Stimulated activated effector memory CD8-positive, alpha-beta T cell treated with anti-CD3 and anti-CD28 coated beads, Interleukin-12 subunit alpha, Interleukin-12 subunit beta, amount 100 ng/mL, for 72 hours (primary cell): ENCODE measurements around the gene FCHSD2.
"Not testable (repeated sequence)": the region's sequence is repeated elsewhere in the genome, so short reads cannot be mapped to it uniquely, and the experiment has no call there.

Source experiments
- ATAC-seq: fragments of 150-1000 bp; cut with Tn5 transposase; 2 replicates; pipeline ENCODE4 v1.10.0; 2021
- DNase-seq, 2 donors: peaks; one replicate each; pipeline ENCODE4 v3.0.0; 2021 to 2022; ENCODE audit warnings: low spot score in 2 of 2
- H3K27ac Mint-ChIP-seq: one replicate; pipeline ENCODE4 v1.8.0; 2022; ENCODE audit warnings: mild to moderate bottlenecking, mixed read lengths
- H3K36me3 Mint-ChIP-seq: one replicate; pipeline ENCODE4 v1.8.0; 2022; ENCODE audit warnings: mild to moderate bottlenecking, mixed read lengths
- H3K4me1 Mint-ChIP-seq: one replicate; pipeline ENCODE4 v1.8.0; 2022; ENCODE audit warnings: mixed read lengths
- H3K4me3 Mint-ChIP-seq: one replicate; pipeline ENCODE4 v1.8.0; 2022; ENCODE audit warnings: mild to moderate bottlenecking, mixed read lengths
- H3K9me3 Mint-ChIP-seq: one replicate; pipeline ENCODE4 v1.8.0; 2022; ENCODE audit warnings: mixed read lengths

The FCHSD2 gene

DNA sequence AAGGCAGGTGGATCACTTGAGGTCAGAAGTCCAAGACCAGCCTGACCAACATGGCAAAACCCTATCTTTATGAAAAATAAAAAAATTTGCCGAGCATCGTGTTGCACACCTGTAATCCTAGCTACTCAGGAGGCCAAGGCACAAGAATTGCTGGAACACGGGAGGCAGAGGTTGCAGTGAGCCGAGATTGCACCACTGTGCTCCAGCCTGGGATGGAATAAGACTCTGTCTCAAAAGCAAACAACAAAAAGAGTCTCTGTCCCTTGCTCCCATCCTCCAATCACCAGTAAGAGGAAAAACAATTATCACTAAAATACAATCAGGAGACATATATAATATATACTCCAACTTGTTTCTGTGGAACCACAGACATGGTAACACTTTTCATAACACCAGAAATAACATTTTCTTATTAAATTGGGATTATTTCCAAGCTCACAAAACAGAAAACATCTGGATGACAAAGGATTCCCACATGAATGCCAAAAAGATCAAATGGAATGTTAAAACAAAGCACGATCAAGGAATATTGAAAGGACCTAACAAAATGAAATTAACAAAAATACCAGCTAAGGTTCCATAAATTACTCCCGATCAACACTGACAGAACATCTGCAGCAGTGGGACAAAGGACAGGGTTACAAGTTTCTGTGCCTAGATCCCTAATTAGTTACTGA lies 15.2 kb downstream of the FCHSD2 start:
- ATAC-seq = no peak
- H3K36me3 Mint-ChIP-seq = peaks cover 83% of the 10 kb centered on the region
- H3K4me1 Mint-ChIP-seq = no peaks in the 10 kb centered on the region

DNA sequence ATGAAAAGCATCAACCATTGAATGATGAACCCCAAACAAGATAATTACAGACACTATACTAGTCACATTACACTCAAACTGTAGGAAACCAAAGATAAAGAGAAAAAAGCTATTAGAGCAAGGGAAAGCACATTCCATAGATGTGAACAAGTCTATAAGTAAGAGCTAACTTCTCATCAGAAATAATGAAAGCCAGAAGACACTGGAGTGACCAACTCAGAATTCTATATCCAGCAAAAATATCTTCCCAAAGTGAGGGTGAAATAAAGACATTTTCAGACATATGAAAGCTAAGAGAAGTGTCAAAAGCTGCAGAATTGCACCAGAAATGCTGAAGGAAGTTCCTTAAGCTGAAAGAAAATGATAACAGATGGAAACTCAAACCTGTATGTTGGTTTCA lies 17.3 kb downstream of the FCHSD2 start:
- DNase-seq (no peak), ATAC-seq (no peak)
- H3K27ac Mint-ChIP-seq = no peak overlapping the region
- H3K4me3 Mint-ChIP-seq = no peak overlapping the region
- H3K9me3 Mint-ChIP-seq = peaks cover 4% of the 10 kb centered on the region
- peaks cover 61% of the 10 kb centered on the region for H3K36me3 Mint-ChIP-seq
- H3K4me1 Mint-ChIP-seq = peaks cover 6% of the 10 kb centered on the region

More for the DNA sequence above, 15.2 kb downstream of the FCHSD2 start:
- Mint-ChIP-seq H3K9me3 (peaks cover 4% of the 10 kb centered on the region), H3K4me3 (no peak overlapping the region), H3K27ac (no peak overlapping the region)
- DNase-seq = no peak

DNA sequence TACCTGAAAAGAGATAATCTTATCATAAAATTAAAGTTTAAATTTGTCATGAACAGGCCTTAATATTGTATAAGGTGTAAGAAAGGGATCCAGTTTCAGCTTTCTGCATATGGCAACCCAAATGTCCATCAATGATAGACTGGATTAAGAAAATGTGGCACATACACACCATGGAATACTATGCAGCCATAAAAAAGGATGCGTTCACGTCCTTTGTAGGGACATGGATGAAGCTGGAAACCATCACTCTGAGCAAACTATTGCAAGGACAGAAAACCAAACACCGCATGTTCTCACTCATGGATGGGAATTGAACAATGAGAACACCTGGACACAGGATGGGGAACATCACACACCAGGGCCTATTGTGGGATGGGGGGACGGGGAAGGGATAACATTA lies 18.2 kb downstream of the FCHSD2 start:
- not testable (repeated sequence) for H3K4me3 Mint-ChIP-seq, H3K4me1 Mint-ChIP-seq, ATAC-seq, H3K27ac Mint-ChIP-seq, DNase-seq, H3K9me3 Mint-ChIP-seq
- peaks cover 57% of the 10 kb centered on the region for H3K36me3 Mint-ChIP-seq

DNA sequence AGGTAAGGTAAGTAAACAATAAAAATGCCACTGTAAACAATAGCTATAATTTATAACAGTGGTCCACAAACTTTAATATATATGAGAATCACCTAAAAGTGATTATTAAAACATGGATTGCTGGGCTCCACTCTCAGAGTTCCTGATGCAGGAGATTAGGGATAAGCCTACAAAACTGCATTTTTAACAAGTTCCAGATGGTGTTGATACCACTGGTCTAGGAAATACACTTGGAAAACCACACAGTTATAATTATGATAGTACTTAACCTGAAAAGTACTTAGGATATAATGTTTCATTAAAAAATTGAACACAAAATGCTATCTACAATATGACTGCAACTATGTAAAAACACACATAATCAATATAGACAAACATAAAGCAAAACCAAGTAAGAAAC lies 20.4 kb downstream of the FCHSD2 start:
- DNase-seq = no peak
- H3K36me3 Mint-ChIP-seq = peaks cover 38% of the 10 kb centered on the region
- H3K4me1 Mint-ChIP-seq = peaks cover 6% of the 10 kb centered on the region

DNA sequence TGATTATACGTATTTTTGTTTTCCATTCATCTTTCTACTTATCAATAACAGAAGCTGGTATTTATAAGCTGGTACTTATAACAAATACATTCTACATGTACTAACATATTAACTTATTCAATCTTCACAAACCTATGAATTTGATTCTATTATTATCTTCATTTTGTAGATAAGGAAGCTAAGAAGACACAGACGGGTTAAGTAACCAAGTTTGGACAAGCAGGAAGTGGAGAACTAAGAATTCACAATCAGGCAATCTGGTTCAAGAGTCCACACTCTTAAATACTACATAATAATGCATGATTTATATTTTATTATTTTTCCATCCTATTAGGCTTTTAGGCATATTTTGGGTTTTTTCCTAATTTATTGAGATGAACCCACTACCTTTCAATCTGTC lies 25.0 kb downstream of the FCHSD2 start:
- Mint-ChIP-seq H3K9me3 (no peaks in the 10 kb centered on the region), H3K27ac (no peak overlapping the region), H3K36me3 (peaks cover 5% of the 10 kb centered on the region), H3K4me1 (peaks cover 14% of the 10 kb centered on the region), H3K4me3 (no peak overlapping the region)
- no peak for DNase-seq
- ATAC-seq = no peak

More for the DNA sequence above, 20.4 kb downstream of the FCHSD2 start:
- ATAC-seq = no peak
- H3K4me3 Mint-ChIP-seq = no peak overlapping the region
- H3K9me3 Mint-ChIP-seq = peaks cover 4% of the 10 kb centered on the region
- no peak overlapping the region for H3K27ac Mint-ChIP-seq

DNA sequence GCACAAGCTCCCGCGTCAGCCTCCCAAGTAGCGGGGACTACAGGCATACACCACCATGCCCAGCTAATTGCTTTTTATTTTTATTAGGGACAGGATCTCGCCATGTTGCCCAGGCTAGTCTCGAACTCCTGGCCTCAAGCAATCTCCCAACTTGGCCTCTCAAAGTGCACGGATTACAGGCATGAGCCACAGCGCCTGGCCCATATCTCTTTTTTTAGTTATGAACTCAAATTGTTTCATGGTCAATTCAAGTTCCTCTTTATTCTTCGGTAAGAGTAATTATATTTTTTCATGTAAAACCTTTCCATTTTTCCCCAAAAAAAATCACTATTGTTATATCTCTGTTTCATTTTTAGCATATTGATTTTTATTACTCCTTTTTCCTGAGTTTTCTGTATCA lies 25.5 kb downstream of the FCHSD2 start:
- no peak for ATAC-seq
- Mint-ChIP-seq H3K4me1 (peaks cover 14% of the 10 kb centered on the region), H3K9me3 (no peaks in the 10 kb centered on the region), H3K27ac (no peak overlapping the region), H3K36me3 (peaks cover 5% of the 10 kb centered on the region), H3K4me3 (no peak overlapping the region)
- DNase-seq = no peak

DNA sequence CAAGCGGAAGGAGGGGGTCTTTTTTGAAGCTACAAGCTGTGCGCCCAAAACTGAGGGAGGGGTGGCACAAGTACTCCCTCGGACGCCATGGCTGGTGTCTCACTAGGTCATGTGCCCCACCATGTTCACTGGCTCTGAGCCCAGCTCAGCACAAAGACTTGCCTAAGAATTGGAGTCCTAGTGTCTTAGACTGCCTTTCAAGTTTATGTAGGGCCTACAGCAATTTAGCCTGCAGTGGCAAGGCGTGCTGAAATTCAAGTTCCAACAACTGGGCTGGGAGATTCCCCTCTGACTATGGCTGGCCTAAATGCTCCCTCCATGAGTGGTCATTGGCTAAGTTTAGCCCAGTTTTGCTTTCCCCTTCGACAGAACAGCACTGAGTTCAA lies 27.3 kb downstream of the FCHSD2 start:
- ATAC-seq (no peak), DNase-seq (no peak)
- H3K4me3 Mint-ChIP-seq = no peak overlapping the region
- H3K27ac Mint-ChIP-seq = peak overlapping the region; percentile 83
- peaks cover 5% of the 10 kb centered on the region for H3K36me3 Mint-ChIP-seq
- peaks cover 11% of the 10 kb centered on the region for H3K9me3 Mint-ChIP-seq
- peaks cover 8% of the 10 kb centered on the region for H3K4me1 Mint-ChIP-seq

DNA sequence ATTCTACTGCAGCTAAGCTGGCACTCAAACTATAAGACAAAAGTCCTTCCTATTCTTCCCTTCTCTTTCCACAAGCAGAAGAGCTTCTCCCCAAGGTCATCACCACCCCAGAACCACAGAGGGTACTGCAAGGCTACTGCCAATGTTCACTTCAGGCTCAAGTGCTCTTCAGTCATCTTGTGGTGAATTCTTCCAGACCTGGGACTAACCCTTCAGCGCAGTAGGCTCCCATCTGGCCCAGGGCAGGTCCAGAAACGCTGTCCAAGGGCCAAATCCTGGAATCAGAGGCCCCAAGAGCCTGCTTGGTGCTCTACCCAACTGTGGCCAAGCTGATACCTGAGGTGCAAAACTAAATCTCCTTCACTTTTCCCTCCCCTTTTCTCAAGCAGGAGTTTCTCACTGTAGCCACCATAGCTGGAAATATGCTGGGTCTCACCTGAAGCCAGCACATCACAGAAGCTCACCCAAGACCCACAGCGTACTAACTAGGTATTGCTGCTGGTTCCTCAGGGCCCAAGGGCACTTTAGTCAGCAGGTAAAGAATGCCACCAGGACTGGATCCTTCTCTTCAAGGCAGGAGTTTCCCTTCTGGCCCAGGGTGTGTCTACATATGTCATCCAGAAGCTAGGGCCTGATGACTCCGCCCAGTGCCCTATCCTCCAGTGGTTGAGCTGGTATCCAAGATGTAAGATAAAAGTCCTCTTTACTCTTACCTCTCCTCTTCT lies 27.8 kb downstream of the FCHSD2 start:
- ATAC-seq = no peak
- H3K27ac Mint-ChIP-seq = peak overlapping the region; percentile 83
- peaks cover 5% of the 10 kb centered on the region for H3K36me3 Mint-ChIP-seq
- no peak overlapping the region for H3K4me3 Mint-ChIP-seq
- no peak for DNase-seq
- peaks cover 11% of the 10 kb centered on the region for H3K9me3 Mint-ChIP-seq
- H3K4me1 Mint-ChIP-seq = peaks cover 8% of the 10 kb centered on the region

DNA sequence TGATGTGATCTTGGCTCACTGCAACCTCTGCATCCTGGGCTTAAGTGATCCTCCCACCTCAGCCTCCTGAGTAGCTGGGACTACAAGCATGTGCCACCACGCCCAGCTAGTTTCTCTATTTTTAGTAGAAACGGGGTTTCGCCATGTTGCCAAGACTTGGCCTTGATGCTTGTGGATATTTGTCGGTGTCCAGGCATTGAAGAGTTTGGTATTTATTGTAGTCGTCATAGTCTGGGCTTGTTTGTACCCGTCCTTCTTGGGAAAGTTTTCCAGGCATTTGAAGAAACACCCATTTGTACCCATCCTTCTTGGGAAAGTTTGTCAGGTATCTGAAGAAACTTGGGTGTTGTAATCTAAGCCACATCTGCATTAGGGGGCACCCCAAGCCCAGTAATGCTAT lies 28.7 kb downstream of the FCHSD2 start:
- no peak overlapping the region for H3K27ac Mint-ChIP-seq
- no peak for ATAC-seq
- peaks cover 8% of the 10 kb centered on the region for H3K4me1 Mint-ChIP-seq
- peaks cover 11% of the 10 kb centered on the region for H3K9me3 Mint-ChIP-seq
- no peak for DNase-seq
- H3K4me3 Mint-ChIP-seq = no peak overlapping the region
- H3K36me3 Mint-ChIP-seq = no peaks in the 10 kb centered on the region

DNA sequence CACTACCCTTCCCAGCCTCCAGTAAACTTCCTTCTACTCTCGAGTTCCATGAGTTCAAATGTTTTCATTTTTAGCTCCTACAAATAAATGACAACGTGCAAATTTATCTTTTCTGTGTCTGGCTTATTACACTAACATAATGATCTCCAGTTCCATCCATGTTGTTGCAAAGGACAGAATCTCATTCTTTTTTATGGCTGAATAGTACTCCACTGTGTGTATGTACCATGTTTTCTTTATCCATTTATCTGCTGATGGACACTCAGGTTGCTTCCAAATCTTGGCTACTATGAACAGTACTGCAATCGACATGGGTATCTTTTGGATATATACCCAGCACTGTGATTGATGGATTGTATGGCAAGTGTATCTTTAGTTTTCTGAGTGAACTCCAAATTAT lies 34.5 kb downstream of the FCHSD2 start:
- H3K4me3 Mint-ChIP-seq = no peak overlapping the region
- DNase-seq (no peak), ATAC-seq (no peak)
- H3K9me3 Mint-ChIP-seq = peaks cover 11% of the 10 kb centered on the region
- H3K36me3 Mint-ChIP-seq = no peaks in the 10 kb centered on the region
- H3K27ac Mint-ChIP-seq = no peak overlapping the region
- no peaks in the 10 kb centered on the region for H3K4me1 Mint-ChIP-seq

DNA sequence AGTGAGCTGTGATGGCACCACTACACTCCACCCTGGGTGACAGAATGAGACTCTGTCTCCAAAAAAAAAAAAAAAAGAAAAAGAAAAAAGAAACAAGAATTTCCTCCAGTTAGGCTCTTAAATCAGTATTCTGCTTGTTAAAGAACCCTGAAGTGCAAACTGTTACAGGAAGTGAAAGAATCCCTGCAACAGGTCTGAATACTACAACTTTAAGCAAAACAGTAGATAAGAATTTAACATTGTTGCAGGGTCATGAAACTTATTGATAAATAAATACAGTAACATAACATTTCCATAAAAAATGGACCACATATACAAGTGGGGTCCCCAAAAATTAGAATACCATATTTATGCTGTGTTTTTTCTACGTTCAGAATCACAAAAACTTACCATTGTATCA lies 35.8 kb downstream of the FCHSD2 start:
- no peak for ATAC-seq

DNA sequence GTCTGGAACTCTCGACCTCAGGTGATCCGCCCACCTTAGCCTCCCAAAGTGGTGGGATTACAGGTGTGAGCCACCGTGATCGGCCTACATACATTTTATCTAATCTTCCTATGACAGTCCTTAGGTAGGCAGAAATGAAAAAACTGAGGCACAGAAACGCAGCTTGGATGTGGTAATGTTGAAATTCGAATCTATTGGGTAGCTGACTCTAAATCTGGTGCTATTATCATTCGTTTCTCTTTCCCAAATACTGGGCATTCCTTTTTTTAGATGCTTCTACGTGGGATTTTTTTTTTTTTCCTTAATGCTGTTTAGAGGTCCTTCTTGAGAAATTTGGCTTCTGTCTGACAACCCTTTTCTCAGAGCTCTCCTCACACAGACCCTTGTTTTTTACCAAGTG lies 41.5 kb downstream of the FCHSD2 start:
- ATAC-seq (no peak), DNase-seq (no peak)
- no peaks in the 10 kb centered on the region for H3K9me3 Mint-ChIP-seq
- peak overlapping the region; percentile 54 for H3K27ac Mint-ChIP-seq
- H3K36me3 Mint-ChIP-seq = peaks cover 18% of the 10 kb centered on the region
- H3K4me3 Mint-ChIP-seq = no peak overlapping the region
- H3K4me1 Mint-ChIP-seq = peaks cover 20% of the 10 kb centered on the region

More for the DNA sequence above, 35.8 kb downstream of the FCHSD2 start:
- no peaks in the 10 kb centered on the region for H3K4me1 Mint-ChIP-seq
- no peak overlapping the region for H3K27ac Mint-ChIP-seq
- DNase-seq = no peak
- no peaks in the 10 kb centered on the region for H3K36me3 Mint-ChIP-seq
- peaks cover 9% of the 10 kb centered on the region for H3K9me3 Mint-ChIP-seq
- no peak overlapping the region for H3K4me3 Mint-ChIP-seq

DNA sequence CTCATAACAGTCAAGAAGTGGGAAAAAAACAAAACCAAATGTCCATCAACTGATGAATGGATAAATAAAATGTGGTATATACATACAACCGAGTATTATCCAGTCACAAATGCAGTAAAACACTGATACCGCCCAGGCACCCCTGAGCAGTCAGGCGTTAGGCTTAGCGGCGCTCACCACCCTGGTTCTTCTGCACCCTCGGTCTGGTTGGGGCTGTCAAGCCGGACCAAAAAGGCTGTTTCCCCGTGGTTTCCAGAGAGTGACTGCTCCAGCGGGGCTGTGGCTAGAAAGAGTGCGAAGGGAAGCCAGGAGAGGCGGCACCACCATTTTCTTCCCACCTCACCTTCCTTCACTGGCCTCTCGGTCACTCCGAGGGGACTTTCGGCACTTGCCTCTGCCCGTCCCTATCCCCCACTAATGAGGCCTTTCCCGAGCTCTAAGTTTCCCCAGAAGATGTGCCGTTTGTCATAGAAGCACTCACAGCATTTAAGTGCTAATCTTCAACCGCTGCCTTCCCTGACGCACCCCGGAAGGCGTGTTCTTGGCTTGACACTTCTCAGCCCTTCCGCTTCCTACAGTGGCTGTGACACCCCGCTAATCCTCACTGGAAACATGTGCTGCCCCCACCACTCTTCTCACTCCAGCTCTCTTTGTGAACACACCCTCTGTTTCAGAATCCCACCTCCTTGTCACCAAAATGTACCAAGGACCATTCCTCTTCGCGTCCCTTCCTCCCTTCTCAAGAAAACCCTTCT lies 42.4 kb downstream of the FCHSD2 start:
- ATAC-seq = no peak
- DNase-seq = no peak
- no peak overlapping the region for H3K4me3 Mint-ChIP-seq
- H3K9me3 Mint-ChIP-seq = no peaks in the 10 kb centered on the region
- peak overlapping the region; percentile 23 for H3K27ac Mint-ChIP-seq
- peaks cover 18% of the 10 kb centered on the region for H3K36me3 Mint-ChIP-seq
- H3K4me1 Mint-ChIP-seq = peaks cover 21% of the 10 kb centered on the region

DNA sequence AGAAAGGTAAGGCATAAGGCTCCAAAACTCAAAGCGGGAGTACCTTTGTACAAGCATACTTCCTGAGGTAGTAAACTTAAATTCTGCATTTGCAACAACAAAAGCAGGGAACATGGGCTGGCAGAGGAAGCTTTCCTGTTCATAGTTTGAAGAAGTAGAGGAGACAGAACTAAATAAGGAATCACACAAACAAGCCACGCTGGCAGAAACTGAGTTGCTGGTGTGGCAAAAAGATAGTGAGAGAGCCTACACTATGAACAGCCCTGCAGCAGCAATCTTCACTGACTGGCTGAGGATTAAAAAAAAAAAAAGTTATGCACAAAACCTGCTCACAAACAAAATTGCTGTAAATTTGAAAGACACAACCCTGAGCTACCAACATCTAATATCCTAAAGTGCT lies 46.5 kb downstream of the FCHSD2 start:
- peaks cover 18% of the 10 kb centered on the region for H3K36me3 Mint-ChIP-seq
- H3K9me3 Mint-ChIP-seq = no peaks in the 10 kb centered on the region
- H3K4me3 Mint-ChIP-seq = no peak overlapping the region
- no peak for ATAC-seq
- DNase-seq = no peak
- no peak overlapping the region for H3K27ac Mint-ChIP-seq
- peaks cover 21% of the 10 kb centered on the region for H3K4me1 Mint-ChIP-seq

DNA sequence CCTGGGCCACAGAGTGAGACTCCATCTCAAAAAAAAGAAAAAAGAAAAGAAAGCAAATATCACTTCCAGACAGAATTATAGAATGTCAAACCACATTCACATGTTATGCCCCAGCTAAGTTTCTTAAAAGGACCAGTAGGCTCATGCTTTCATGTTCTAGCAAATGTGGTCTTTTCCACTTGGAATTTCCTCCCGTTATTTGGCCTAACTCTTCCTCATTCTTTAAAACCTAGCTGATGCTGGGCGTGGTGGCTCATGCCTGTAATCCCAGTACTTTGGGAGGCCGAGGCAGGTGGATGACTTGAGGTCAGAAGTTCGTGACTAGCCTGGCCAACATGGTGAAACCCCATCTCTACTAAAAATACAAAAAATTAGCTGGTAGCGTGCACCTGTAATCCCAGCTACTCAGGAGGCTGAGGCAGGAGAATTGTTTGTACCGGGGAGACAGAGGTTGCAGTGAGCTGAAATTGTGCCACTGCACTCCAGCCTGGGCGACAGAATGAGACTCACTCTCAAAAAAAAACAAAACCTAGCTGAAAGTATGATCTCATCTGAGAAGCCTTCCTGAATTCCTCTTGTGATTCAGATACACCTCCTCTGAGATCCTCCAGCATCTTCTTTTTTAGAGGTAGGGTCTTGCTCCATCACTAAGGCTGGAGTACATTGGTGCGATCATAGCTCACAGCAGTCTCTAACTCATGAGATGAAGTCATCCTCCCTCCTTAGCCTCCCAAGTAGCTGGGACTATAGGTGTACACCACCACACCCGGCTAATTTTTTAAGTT lies 50.4 kb downstream of the FCHSD2 start:
- DNase-seq (no peak), ATAC-seq (no peak)
- Mint-ChIP-seq H3K27ac (no peak overlapping the region), H3K36me3 (peaks cover 7% of the 10 kb centered on the region), H3K4me3 (no peak overlapping the region), H3K9me3 (no peaks in the 10 kb centered on the region), H3K4me1 (peaks cover 16% of the 10 kb centered on the region)
